ENCODE results near the gene POLR1F. TPM values are rescaled to one million over a fixed set of nuclear protein-coding genes. Genes with fewer than 3 reads are reported as not detected.

POLR1F gene, protein sequence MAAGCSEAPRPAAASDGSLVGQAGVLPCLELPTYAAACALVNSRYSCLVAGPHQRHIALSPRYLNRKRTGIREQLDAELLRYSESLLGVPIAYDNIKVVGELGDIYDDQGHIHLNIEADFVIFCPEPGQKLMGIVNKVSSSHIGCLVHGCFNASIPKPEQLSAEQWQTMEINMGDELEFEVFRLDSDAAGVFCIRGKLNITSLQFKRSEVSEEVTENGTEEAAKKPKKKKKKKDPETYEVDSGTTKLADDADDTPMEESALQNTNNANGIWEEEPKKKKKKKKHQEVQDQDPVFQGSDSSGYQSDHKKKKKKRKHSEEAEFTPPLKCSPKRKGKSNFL
- total RNA-seq (ENCODE audit: unreplicated experiment) = 11.3 TPM
- long read RNA-seq, transcript TWISTNB-201 (4 exons, 3,942 nt) = major isoform, 9 of 13 reads
- long read RNA-seq, partial matches to known transcripts = 0 of 13 reads
- long read RNA-seq, other reads (novel, unspliced or antisense) = 1 of 13 reads

DNA sequence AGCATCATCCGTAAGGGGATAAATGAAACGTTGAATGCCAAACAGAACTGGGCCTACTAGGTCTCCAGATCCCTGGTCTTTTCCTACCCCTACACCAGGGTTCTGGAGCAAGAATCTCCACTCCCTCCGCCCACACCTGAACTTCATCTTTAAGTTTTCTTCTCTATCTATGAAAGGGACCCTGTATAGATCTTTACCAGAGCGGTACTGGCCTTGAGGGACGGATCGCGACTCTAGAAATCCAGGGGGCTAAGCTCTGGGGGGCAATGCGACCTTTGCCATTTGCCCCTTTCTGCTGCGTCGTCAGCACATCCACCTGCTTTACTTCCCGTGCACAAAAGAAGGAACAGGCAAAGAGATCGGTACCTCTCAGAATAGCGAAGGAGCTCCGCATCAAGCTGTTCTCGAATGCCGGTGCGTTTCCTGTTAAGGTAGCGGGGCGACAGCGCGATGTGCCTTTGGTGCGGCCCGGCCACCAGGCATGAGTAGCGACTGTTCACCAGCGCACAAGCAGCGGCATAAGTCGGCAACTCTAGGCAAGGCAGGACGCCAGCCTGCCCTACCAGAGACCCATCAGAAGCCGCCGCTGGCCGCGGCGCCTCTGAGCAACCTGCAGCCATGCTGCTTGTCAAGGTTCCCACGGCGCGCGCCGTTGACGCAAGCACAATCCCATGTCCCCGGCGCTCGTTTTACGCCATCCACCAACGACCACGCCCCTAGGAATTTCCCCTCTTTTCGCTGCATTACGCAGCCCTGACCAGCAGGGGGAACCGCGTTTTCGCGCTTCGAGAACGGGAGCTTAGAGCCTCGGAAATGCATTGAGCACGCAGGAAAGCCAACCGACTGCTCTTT, at the start of gene POLR1F:
Gene POLR1F, minus strand, starts transcription at position 641 of the 852 bp plus-strand sequence. Its CDS starts 21 bp downstream, at position 620.
- Mint-ChIP-seq H3K4me3 (ENCODE audit: unreplicated experiment) (peak within 1 kb of the TSS; percentile 93), H3K9me3 (ENCODE audit: unreplicated experiment) (peaks cover 7% of the 10 kb centered on the region), H3K36me3 (ENCODE audit: unreplicated experiment) (no peaks in the 10 kb centered on the region), H3K27me3 (ENCODE audit: unreplicated experiment) (peaks cover 3% of the 10 kb centered on the region), H3K27ac (ENCODE audit: unreplicated experiment) (peak within 1 kb of the TSS; percentile 94), H3K4me1 (ENCODE audit: low read depth, unreplicated experiment) (peaks cover 24% of the 10 kb centered on the region)
- DNase-seq = peak; percentile 93
- TF ChIP-seq, protein P1, sequence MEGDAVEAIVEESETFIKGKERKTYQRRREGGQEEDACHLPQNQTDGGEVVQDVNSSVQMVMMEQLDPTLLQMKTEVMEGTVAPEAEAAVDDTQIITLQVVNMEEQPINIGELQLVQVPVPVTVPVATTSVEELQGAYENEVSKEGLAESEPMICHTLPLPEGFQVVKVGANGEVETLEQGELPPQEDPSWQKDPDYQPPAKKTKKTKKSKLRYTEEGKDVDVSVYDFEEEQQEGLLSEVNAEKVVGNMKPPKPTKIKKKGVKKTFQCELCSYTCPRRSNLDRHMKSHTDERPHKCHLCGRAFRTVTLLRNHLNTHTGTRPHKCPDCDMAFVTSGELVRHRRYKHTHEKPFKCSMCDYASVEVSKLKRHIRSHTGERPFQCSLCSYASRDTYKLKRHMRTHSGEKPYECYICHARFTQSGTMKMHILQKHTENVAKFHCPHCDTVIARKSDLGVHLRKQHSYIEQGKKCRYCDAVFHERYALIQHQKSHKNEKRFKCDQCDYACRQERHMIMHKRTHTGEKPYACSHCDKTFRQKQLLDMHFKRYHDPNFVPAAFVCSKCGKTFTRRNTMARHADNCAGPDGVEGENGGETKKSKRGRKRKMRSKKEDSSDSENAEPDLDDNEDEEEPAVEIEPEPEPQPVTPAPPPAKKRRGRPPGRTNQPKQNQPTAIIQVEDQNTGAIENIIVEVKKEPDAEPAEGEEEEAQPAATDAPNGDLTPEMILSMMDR (IDR thresholded peaks at IDR 0.05; ENCODE audit: partially characterized antibody, unreplicated experiment) = peak; percentile 98

DNA sequence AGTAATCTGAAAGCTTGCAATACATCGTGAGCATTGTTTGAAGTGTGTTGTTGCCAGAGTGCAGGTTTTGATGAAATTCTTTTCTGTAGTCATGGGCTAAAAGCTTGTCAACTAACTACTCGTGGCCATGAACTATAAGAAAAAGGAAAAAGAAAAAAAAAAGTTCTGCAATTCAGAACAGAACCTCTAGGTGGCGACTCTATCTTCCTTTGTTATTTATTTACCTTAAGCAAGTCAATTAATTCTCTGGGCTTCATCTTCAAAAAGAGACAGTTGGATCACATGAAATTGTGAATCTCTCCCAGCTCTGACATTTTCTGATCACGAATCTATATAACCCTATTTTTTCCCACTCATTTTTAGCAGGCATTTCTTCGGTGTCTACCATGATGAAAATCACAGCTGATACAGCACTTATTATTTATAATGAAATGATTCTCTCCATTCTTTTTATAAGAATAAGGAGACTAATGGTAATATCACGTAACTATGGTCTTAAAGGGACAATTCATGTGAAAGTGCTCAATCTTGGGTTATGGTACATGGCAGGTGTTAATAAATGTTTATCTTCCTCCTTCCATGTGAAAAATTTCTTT, 45.8 kb upstream of the POLR1F start:
- TF ChIP-seq, protein P1 (IDR thresholded peaks at IDR 0.05; ENCODE audit: partially characterized antibody, unreplicated experiment) = peak; percentile 92
- no peak overlapping the region for H3K27ac Mint-ChIP-seq (ENCODE audit: unreplicated experiment)
- H3K27me3 Mint-ChIP-seq (ENCODE audit: unreplicated experiment) = no peaks in the 10 kb centered on the region
- H3K4me3 Mint-ChIP-seq (ENCODE audit: unreplicated experiment) = no peak overlapping the region
- H3K9me3 Mint-ChIP-seq (ENCODE audit: unreplicated experiment) = no peaks in the 10 kb centered on the region
- peaks cover 3% of the 10 kb centered on the region for H3K4me1 Mint-ChIP-seq (ENCODE audit: low read depth, unreplicated experiment)
- DNase-seq = no peak
- H3K36me3 Mint-ChIP-seq (ENCODE audit: unreplicated experiment) = no peaks in the 10 kb centered on the region

DNA sequence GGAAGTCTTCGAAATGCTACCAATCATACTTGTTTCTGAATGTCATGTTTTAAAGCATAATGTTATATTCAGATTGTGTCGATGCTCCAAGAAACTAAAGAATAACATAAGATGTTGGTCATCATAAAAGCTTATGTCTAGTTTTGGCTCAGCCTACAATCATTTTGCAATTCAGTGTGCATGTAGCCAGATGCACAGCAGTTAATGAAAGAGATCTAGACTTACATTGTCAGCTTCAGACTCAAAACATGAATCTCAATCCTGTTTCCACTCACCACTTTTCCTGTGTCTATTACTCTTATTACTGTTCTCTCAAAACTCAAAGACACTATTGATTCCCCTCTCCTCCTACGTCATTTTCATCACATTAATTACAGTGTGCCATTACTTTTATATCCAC, 43.2 kb upstream of the POLR1F start:
- no peaks in the 10 kb centered on the region for H3K27me3 Mint-ChIP-seq (ENCODE audit: unreplicated experiment)
- TF ChIP-seq, protein P1 (IDR thresholded peaks at IDR 0.05; ENCODE audit: partially characterized antibody, unreplicated experiment) = no peak
- no peaks in the 10 kb centered on the region for H3K36me3 Mint-ChIP-seq (ENCODE audit: unreplicated experiment)
- H3K27ac Mint-ChIP-seq (ENCODE audit: unreplicated experiment) = no peak overlapping the region
- peaks cover 3% of the 10 kb centered on the region for H3K4me1 Mint-ChIP-seq (ENCODE audit: low read depth, unreplicated experiment)
- DNase-seq = no peak
- no peaks in the 10 kb centered on the region for H3K9me3 Mint-ChIP-seq (ENCODE audit: unreplicated experiment)
- H3K4me3 Mint-ChIP-seq (ENCODE audit: unreplicated experiment) = no peak overlapping the region

DNA sequence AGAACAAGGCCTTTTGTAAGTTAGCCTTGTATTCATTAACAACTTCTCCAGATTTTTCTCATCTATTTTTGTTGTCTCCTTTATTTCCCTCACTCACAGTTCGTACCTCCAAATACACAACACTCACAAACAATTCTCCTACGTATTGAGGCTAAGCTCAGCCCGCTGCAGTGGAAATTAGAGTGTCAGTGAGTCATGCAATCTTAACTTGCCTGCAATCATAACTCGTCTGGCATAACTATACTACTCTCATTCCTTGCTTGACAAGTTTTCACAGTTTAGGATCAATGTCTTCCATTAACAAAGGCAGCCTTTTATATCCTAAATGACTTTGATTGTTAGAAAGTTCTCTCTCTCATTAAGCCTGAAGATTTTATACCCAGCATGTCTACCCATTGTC, 40.8 kb upstream of the POLR1F start:
- TF ChIP-seq, protein P1 (IDR thresholded peaks at IDR 0.05; ENCODE audit: partially characterized antibody, unreplicated experiment) = no peak
- Mint-ChIP-seq H3K27me3 (ENCODE audit: unreplicated experiment) (no peaks in the 10 kb centered on the region), H3K4me1 (ENCODE audit: low read depth, unreplicated experiment) (peaks cover 3% of the 10 kb centered on the region), H3K27ac (ENCODE audit: unreplicated experiment) (no peak overlapping the region), H3K4me3 (ENCODE audit: unreplicated experiment) (no peak overlapping the region), H3K9me3 (ENCODE audit: unreplicated experiment) (no peaks in the 10 kb centered on the region), H3K36me3 (ENCODE audit: unreplicated experiment) (no peaks in the 10 kb centered on the region)
- no peak for DNase-seq
